ENCODE measurements around the gene EHMT2.
"Not testable (repeated sequence)": the region's sequence is repeated elsewhere in the genome, so short reads cannot be mapped to it uniquely, and the experiment has no call there.

EHMT2 gene

DNA sequence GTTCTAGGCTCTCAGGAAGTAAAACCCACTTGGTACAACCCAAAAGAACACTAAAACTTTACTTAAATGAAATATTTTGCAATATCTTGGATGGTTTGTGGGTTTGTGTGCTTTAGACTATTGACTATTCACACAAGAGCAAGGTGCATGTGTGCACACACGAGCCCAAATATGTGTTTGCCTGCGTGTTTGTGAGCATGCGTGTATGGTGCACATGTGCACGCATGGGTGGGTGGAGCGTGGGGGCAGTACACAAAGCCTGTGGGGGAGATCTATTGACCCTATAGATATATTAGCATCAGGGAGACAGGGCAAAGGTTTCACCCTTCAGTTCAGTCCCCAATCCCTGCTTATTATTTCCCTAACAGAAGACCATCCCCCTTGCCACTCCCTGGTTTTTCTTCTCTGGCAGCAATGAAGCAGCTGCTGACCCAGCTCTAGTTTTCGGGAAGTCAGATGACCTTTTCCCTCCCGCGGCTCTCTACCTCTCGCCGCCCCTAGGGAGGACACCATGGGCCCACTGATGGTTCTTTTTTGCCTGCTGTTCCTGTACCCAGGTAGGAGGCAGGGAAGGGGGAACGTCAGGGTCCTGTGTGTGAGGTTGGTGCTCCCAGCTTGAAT is 29.9 kb upstream of the EHMT2 start, which contains the start of gene C2:
TSS of gene C2 (plus strand) at position 476 of the 621 bp plus-strand sequence. CDS start at position 512, 36 bp downstream.
- ATAC-seq = no peak
- no peak within 1 kb of the TSS for H3K4me3 Mint-ChIP-seq
- no peaks in the 10 kb centered on the region for H3K4me1 Mint-ChIP-seq
- no peak for DNase-seq (ENCODE audit: low spot score in 2 of 2)
- no peaks in the 10 kb centered on the region for H3K9me3 Mint-ChIP-seq
- H3K36me3 Mint-ChIP-seq = no peaks in the 10 kb centered on the region
- H3K27ac Mint-ChIP-seq = no peak within 1 kb of the TSS

DNA sequence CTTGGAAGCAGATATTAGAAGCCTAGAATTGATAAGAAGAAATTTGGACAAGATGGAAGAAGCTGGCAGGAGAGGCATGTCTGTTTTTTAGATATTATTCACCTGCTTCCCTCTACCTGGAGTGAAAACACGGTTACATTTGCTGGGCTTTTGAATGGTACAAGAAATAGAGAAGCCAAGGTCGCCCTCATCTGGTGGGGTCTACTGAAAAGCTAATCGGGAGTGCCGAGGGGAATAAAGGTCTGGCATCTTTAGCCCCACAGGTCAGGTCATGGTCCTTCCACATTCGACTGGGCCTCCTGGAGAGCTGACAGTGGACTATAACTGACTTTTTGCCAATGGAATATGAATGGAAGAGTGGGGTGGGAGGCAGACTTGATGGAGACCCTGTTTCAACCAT is 25.4 kb upstream of the EHMT2 start:
- H3K9me3 Mint-ChIP-seq = no peaks in the 10 kb centered on the region
- H3K4me1 Mint-ChIP-seq = no peaks in the 10 kb centered on the region
- H3K36me3 Mint-ChIP-seq = no peaks in the 10 kb centered on the region
- ATAC-seq = peak; percentile 56
- H3K27ac Mint-ChIP-seq = no peak overlapping the region
- H3K4me3 Mint-ChIP-seq = no peak overlapping the region
- DNase-seq (ENCODE audit: low spot score in 2 of 2) = no peak

DNA sequence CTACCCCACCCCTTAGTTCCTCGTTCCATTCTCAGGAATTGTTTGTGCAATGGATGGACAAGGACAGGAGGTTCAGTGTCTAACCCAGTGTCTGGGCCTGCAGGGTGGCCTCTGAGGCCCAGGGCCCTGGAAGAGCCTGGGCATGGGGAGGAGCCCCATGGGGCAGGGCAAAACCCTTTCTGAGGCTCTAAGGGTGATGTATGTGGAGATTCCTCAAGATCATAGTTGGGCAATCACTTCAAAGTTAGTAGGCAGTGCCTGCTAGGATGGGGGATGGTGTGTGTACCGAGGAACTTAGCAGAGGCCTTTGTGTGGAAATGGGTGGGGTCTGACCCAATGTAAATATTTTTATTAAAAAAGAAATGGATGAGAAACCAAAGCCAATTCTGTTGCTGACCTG is 23.3 kb upstream of the EHMT2 start:
- Mint-ChIP-seq H3K9me3 (no peaks in the 10 kb centered on the region), H3K27ac (no peak overlapping the region), H3K4me3 (no peak overlapping the region), H3K36me3 (no peaks in the 10 kb centered on the region), H3K4me1 (no peaks in the 10 kb centered on the region)
- ATAC-seq = no peak
- DNase-seq (ENCODE audit: low spot score in 2 of 2) = no peak

DNA sequence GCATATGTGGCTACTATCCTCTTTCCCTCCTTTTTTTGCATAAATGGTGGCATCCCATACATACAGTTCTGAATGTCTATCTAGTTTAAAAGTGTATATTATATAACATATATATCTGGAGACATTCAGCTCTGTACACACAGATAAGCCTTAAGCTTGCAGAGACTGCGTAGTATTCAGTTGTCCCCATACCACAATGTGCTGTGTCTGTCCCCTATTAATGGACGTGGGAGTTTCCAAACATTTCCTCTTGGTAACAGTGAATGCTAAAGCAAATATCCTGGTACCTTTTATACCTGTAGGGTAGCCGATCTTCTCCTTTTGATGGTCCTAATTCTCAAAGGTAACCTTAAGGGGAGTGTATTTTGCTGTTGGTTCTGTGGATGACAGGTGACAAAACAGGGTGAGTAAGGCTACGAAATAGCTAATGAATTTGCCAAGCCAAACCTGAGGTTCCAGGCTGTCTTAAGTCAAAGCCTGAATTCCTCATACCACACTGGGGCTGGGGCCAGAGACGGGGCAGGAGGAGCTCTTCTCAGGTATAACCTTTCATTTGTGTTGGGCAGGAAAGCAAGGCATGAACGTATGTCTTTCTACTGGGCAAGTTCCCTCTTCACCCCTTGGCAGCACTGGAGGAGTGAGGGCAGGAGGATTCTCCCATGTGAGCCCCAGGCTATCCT is 22.3 kb upstream of the EHMT2 start:
- Mint-ChIP-seq H3K4me3 (no peak overlapping the region), H3K27ac (no peak overlapping the region), H3K4me1 (no peaks in the 10 kb centered on the region), H3K36me3 (no peaks in the 10 kb centered on the region), H3K9me3 (no peaks in the 10 kb centered on the region)
- ATAC-seq (no peak), DNase-seq (ENCODE audit: low spot score in 2 of 2) (no peak)

DNA sequence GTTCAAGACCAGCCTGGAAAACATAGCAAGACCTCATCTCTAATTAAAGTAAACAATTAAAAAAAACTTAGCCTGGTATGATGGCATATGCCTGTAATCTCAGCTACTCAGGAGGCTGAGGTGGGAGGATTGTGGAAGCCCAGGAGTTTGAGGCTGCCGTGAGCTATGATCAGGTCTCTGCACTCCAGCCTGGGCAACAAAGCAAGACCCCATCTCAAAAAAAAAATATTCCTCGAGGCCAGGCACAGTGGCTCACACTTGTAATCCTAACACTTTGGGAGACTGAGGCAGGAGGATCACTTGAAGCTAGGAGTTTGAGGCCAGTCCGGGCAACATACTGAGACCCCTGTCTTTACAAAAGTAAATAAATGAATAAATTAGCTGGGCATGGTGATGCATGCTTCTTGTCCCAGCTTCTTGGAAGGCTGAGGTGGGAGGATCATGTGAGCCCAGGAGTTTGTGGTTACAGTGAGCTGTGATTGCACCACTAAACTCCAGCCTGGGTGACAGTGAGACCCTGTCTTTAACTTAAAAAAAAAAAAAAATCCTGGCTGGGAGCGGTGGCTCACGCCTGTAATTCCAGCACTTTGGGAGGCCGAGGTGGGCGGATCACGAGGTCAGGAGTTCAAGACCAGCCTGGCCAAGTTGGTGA is 20.7 kb upstream of the EHMT2 start:
- no peak overlapping the region for H3K4me3 Mint-ChIP-seq
- no peak for DNase-seq (ENCODE audit: low spot score in 2 of 2)

DNA sequence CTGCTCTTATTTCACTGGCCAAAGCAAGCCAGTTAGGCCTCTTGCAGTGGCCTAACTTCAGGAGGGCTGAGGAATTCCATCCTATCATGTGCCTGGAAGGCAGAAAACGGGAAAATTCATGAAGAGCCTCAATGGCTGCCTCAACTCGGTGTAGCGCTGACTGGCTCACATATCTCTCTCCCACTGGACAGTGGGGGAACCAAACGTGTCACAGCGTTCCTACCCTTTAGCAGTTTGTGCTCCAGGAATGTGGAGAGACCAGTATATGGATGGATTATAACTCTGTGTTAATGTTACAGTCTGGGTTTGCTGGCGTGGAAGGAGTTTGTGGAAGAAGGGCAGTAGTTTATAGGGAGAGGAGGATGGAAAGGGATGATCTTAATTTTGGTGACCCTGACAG is 18.3 kb upstream of the EHMT2 start:
- no peak overlapping the region for H3K4me3 Mint-ChIP-seq
- no peaks in the 10 kb centered on the region for H3K9me3 Mint-ChIP-seq
- no peak overlapping the region for H3K27ac Mint-ChIP-seq
- H3K36me3 Mint-ChIP-seq = no peaks in the 10 kb centered on the region
- no peak for DNase-seq (ENCODE audit: low spot score in 2 of 2)
- no peak for ATAC-seq
- H3K4me1 Mint-ChIP-seq = peaks cover 6% of the 10 kb centered on the region

More for the DNA sequence above, 20.7 kb upstream of the EHMT2 start:
- Mint-ChIP-seq H3K4me1 (no peaks in the 10 kb centered on the region), H3K27ac (no peak overlapping the region), H3K36me3 (no peaks in the 10 kb centered on the region), H3K9me3 (no peaks in the 10 kb centered on the region)
- ATAC-seq = no peak

DNA sequence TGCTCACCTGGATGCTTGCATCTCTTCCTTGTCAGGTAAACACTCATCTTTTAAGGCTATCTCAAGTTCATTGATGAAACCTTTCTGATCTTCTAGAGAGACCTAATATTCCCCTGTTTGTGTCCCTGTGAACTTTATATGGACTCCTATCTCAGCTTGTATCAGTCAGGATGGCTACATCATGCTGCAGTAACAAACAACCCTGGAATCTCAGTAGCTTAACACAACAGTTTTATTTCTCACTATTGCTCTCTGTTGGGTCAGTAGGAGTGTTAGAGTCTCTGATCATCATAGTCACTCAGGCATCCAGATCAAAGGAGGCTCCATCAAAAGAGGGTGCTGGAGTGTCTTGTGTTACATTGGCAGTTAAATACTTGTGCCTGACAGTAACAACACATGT is 17.9 kb upstream of the EHMT2 start:
- Mint-ChIP-seq H3K27ac (no peak overlapping the region), H3K4me3 (no peak overlapping the region), H3K9me3 (no peaks in the 10 kb centered on the region), H3K4me1 (peaks cover 6% of the 10 kb centered on the region), H3K36me3 (no peaks in the 10 kb centered on the region)
- DNase-seq (ENCODE audit: low spot score in 2 of 2) = no peak
- ATAC-seq = no peak

DNA sequence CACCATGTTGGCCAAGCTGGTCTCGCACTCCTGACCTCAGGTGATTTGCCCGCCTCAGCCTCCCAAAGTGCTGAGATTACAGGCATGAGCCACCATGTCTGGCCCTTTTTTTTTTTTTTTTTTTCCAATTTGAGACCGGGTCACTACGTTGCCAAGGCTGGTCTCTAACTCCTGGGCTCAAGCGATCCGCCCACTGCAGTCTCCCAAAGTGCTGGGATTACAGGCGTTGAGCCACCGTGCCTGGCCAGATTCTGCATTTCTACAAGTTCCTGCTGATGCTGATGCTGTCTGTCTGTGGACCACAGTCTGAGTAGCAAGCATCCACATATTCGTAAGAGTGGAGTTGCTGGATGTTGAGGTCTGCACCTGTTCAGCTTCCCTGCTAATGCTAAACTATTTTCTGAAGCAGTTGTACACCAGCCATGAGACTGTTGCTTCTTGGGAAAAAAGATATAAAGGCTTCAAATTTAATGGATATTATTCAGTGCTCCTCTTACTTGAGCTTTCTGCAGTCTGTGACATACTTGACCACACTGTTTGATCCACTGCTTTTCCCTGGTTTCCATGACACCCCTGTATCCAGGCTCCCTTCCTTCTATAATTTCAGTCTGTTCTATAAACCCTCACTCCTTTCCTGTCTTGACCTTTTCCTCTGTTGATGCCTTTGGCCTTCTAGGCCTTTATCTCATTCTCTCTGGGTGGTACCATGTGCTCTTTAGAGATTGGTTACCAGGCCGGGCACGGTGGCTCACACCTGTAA is 14.5 kb upstream of the EHMT2 start:
- peaks cover 13% of the 10 kb centered on the region for H3K4me1 Mint-ChIP-seq
- ATAC-seq = no peak
- DNase-seq (ENCODE audit: low spot score in 2 of 2) = no peak
- H3K36me3 Mint-ChIP-seq = no peaks in the 10 kb centered on the region
- H3K4me3 Mint-ChIP-seq = no peak overlapping the region
- H3K9me3 Mint-ChIP-seq = no peaks in the 10 kb centered on the region
- H3K27ac Mint-ChIP-seq = no peak overlapping the region

DNA sequence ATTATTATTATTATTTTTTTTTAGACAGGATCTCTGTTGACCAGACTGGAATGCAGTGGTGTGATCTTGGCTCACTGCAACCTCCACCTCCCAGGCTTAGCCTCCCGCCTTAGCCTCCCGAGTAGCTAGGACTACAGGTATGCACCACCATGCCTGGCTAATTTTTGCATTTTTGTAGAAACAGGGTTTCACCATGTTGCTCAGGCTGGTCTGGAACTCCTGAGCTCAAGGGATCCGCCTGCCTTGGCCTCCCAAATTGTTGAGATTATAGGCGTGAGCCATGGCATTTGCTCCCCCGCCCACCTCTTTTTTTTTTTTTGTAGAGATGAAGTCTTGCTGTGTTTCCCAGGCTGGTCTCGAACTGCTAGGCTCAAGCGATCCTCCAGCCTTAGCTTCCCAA is 11.8 kb upstream of the EHMT2 start:
- not testable (repeated sequence) for H3K27ac Mint-ChIP-seq; H3K9me3 Mint-ChIP-seq; H3K4me3 Mint-ChIP-seq; DNase-seq (ENCODE audit: low spot score in 2 of 2); ATAC-seq; H3K36me3 Mint-ChIP-seq
- H3K4me1 Mint-ChIP-seq = peaks cover 13% of the 10 kb centered on the region

DNA sequence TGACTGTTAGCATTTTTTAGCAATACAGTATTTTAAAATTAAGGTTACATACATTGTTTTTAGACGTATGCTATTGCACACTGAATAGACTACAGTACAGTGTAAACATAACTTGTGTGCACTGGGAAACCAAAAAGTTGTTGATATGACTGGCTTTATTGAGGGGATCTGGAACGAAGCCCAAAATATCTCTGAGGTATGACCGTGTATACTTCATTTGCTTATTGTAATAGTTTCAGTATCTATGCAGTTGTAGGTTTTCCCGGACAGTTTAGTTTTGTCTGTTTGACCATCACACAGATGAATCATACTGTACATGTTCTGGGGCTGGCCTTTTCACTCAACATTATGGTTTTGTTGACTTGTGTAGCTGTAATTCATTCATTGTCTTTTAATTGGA is 11.3 kb upstream of the EHMT2 start:
- H3K36me3 Mint-ChIP-seq = no peaks in the 10 kb centered on the region
- no peaks in the 10 kb centered on the region for H3K9me3 Mint-ChIP-seq
- H3K4me1 Mint-ChIP-seq = peaks cover 13% of the 10 kb centered on the region
- DNase-seq (ENCODE audit: low spot score in 2 of 2) = no peak
- ATAC-seq = peak; percentile 91
- no peak overlapping the region for H3K4me3 Mint-ChIP-seq
- H3K27ac Mint-ChIP-seq = no peak overlapping the region

DNA sequence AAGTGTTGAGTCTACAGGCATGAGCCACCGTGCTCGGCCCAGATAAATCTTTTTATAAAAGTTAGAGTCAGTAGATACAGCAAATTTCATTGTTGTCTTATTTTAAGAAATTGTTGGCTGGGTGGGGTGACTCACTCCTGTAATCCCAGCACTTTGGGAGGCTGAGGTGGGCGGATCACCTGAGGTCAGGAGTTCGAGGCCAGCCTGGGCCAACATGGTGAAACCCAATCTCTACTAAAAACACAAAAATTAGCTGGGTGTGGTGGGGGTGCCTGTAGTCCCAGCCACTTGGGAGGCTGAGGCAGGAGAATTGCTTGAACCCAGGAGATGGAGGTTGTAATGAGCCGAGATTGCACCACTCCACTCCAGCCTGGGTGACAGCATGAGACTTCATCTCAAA is 10.8 kb upstream of the EHMT2 start:
- not testable (repeated sequence) for H3K36me3 Mint-ChIP-seq; ATAC-seq; H3K9me3 Mint-ChIP-seq; H3K27ac Mint-ChIP-seq; H3K4me3 Mint-ChIP-seq; DNase-seq (ENCODE audit: low spot score in 2 of 2)
- H3K4me1 Mint-ChIP-seq = peaks cover 14% of the 10 kb centered on the region

DNA sequence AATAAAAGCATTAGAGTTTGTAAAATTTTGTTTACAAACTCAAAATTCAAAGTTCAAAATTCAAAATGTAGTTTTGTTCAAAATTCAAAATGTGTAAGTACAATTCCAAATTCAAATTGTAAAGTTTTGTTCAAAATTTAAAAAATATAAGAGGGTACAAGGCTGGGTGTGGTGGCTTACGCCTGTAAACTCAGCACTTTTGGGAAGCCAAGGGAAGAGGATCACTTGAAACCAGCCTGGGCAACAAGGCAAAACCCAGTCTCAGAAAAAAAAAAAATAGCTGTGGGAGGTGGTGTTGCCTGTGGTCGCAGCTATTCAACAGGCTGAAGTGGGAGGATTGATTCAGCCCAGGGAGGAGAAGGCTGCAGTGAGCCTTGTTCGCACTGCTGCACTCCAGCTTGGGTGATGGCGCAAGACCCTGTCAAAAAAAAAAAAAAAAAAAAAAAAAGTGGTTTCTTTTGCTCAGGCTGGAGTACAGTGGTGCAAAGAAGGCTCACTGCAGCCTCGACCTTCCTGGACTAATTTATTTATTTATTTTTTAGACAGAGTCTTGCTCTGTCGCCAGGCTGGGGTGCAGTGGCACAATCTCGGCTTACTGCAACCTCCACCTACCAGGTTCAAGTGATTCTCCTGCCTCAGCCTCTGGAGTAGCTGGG is 9.8 kb upstream of the EHMT2 start:
- ATAC-seq = peak; percentile 53
- H3K36me3 Mint-ChIP-seq = peaks cover 9% of the 10 kb centered on the region
- no peak for DNase-seq (ENCODE audit: low spot score in 2 of 2)
- H3K27ac Mint-ChIP-seq = no peak overlapping the region
- H3K4me3 Mint-ChIP-seq = no peak overlapping the region
- no peaks in the 10 kb centered on the region for H3K9me3 Mint-ChIP-seq
- peaks cover 20% of the 10 kb centered on the region for H3K4me1 Mint-ChIP-seq

DNA sequence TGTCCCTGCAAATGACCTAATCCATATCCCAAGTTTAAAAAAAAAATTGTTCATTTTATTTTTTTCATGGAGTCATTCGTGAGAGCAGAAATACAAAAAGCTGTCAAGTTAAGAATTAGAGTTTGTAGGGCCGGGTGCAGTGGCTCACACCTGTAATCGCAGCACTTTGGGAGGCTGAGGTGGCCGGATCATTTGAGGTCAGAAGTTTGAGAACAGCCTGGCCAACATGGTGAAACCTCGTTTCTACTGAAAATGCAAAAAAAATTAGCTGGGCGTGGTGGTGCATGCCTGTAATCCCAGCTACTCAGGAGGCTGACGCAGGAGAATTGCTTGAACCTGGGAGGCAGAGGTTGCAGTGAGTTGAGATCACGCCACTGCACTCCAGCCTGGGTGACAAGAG is 9.2 kb upstream of the EHMT2 start:
- Mint-ChIP-seq H3K36me3 (peaks cover 14% of the 10 kb centered on the region), H3K4me1 (peaks cover 19% of the 10 kb centered on the region)
- not testable (repeated sequence) for H3K9me3 Mint-ChIP-seq; H3K27ac Mint-ChIP-seq; ATAC-seq; DNase-seq (ENCODE audit: low spot score in 2 of 2); H3K4me3 Mint-ChIP-seq

DNA sequence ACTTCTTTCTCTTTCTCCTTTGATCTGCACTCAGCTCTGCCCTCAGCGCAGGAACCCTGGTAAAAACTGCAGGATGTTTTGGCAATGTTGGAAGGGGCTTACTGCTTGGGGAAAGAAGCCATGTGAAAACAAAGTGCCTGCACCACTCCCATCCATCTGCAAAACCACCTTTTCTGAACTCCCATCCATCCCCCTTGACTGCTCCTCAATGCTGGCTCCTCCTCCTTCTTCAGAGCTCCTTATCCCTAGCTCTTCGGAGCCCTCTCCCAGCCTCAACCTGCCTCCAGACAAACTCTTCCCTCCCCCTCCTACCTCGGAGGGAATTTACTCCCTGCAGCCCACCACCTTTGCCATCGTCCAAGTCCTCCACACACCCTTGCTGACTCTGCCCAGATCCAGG is 8.6 kb upstream of the EHMT2 start:
- ATAC-seq (no peak), DNase-seq (ENCODE audit: low spot score in 2 of 2) (no peak)
- Mint-ChIP-seq H3K4me1 (peaks cover 19% of the 10 kb centered on the region), H3K27ac (no peak overlapping the region), H3K36me3 (peaks cover 15% of the 10 kb centered on the region), H3K9me3 (no peaks in the 10 kb centered on the region), H3K4me3 (no peak overlapping the region)

DNA sequence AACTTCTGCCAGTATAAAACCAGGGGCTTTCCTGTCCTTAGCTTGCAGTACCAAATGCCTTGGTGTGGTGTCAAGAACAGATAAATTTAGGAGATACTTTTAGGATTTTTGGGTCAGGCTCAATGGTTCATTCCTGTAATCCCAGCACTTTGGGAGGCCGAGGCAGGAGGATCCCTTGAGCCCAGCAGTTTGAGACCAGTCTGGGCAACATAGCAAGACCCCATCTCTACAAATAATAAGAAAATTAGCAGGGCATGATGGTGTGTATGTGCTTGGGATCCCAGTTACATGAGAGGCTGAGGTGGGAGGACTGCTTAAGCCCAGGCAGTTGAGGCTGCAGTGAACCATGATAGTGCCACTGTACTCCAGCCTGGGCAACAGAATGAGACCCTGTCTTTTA is 7.5 kb upstream of the EHMT2 start:
- ATAC-seq (no peak), DNase-seq (ENCODE audit: low spot score in 2 of 2) (no peak)
- H3K4me3 Mint-ChIP-seq = no peak overlapping the region
- H3K4me1 Mint-ChIP-seq = peaks cover 19% of the 10 kb centered on the region
- H3K9me3 Mint-ChIP-seq = no peaks in the 10 kb centered on the region
- no peak overlapping the region for H3K27ac Mint-ChIP-seq
- peaks cover 15% of the 10 kb centered on the region for H3K36me3 Mint-ChIP-seq

Data from stimulated activated effector memory CD8-positive, alpha-beta T cell treated with anti-CD3 and anti-CD28 coated beads, Interleukin-12 subunit alpha, Interleukin-12 subunit beta, amount 100 ng/mL, for 72 hours (primary cell).